Stimulated activated CD8-positive, alpha-beta memory T cell treated with anti-CD3 and anti-CD28 coated beads, Interleukin-2, amount 100 ng/mL, for 1 hour (primary cell): ENCODE measurements around the gene ELMO1.

ENCODE experiments used
- DNase-seq, 2 donors: peaks; one replicate each; pipeline ENCODE4 v3.0.0-alpha.2; 2020; ENCODE audit warnings: low read depth in 2 of 2

The ELMO1 gene

DNA sequence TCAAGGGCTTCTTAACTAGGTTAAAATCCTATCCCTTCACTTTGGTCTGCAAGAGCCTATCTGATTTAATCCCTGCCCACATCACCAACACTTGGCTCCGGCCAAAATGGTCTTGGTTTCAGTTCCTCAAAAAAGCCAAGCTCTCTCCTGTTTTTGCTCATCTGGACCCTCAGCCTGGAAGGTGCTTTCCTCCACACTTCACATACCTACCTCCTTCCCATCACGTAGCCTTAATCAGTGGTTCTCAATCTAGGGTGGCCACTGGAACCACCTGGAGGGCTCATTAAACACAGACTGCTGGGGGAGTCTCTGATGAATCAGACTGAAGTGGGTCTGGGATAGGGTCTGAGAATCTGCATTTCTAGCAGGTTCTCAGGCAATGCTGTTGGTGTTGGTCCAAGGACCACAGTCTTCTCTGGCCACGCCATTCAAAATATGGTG lies 497.4 kb downstream of the ELMO1 start:
- DNase-seq = no peak

DNA sequence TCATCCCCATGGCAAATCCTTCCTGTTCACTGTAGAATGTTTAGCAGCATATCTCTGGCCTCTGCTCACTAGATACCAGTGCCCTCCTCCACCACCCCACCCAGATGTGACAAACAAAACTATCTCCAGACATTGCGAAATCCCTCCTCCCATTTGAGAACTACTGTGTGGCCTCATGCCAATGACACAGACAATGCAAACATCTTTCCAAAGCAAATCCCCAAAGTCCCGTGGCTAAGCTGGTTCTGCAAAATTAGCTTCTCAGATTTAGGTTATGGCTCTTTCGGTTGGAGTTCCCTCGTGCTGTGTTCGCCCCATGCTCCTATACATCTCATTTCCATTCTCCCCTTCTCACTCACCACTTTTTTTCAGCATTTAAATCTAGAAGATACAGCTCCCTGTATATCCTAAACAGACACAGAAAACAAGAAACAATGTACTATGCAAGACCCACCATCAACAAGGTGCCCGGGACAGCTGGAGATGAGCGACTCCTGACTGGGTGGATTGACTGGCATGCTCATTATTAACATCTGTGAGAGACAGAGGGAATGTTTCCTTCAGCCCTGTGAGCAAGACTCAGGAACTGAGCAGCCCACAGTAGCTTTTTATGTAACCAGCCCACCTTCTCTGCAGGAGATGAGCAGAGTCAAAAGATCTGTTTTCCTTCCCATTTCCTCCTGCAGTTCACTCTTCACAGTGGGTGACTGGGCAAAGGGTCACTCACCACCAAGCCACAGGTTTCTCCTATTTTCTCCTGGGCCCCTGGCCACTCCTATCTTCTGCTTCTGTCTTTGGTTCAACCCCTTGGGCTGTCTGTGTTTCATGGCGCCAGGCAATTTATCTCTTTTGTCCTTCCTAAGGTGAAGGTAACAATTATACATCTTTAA lies 498.7 kb downstream of the ELMO1 start:
- DNase-seq = no peak

DNA sequence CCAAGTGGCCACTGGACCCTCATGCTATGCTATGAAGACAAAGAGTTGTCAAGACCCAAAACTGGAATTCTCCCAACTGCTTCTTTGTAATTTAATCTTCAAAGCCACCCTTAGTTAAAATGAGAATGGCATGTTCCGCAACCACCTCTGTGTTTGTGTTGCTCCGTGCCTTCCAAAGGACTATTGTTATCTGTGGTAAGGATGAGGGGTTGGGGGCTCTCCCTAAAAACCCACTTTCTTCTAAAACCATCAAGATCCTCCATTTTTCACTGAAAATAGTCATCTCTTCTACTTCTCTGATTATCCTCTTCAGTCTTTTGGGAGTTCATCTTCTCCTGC lies 502.3 kb downstream of the ELMO1 start:
- DNase-seq = no peak

DNA sequence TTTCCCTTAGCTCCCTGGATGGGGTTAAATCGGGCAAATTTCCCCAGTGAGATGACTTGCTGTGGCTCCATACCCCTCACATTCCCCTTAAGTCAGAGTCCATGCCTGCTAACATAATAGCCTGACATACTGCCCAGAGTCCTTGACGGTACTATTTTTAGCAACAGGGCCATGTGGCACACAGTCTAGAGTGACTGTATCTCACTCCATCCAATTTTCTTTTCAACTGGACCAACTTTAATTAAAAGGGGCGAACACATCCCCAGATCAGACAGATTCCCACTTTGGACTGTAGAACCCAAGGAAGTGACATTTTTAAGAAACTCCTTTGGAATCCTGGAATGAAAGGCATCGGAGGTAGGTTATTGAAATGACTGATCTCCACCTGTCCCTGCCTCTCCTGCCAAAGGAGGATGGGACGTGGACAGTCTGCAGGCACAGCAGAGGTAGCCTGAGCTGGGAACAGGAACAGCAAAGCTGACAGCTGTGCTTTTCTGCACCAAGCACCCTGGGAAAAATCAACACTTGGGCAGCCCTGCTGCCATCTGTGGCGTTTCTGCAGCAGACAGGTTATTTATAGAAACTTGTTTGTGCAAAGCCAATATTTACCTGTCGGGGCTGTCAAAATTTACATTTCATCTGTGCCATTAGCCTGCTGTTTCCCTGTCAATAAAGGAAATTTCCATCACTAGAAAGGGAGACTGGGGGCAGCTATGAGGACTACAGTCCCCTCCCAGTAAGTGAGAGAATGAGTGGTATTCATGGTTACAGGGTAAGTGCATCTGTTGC lies 502.9 kb downstream of the ELMO1 start:
- DNase-seq = no peak

DNA sequence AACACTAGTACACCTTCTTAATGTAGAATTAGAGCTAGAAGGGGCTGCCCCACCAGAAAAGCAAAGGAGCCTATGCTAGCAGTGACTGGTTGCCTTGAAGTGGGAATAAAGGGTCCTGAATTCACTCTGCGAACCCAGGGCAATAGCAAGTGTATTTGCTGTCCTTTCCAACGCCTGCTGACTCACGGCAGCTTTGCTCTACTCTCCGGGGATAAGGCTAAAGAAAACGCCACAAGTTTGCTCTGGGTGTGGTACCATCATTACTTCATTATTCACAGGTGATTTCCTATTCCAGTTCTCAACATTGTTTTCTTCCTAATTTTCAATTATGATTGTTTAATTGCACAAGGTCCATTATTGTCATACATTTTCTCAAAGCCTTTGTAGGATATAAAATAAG lies 503.8 kb downstream of the ELMO1 start:
- no peak for DNase-seq

DNA sequence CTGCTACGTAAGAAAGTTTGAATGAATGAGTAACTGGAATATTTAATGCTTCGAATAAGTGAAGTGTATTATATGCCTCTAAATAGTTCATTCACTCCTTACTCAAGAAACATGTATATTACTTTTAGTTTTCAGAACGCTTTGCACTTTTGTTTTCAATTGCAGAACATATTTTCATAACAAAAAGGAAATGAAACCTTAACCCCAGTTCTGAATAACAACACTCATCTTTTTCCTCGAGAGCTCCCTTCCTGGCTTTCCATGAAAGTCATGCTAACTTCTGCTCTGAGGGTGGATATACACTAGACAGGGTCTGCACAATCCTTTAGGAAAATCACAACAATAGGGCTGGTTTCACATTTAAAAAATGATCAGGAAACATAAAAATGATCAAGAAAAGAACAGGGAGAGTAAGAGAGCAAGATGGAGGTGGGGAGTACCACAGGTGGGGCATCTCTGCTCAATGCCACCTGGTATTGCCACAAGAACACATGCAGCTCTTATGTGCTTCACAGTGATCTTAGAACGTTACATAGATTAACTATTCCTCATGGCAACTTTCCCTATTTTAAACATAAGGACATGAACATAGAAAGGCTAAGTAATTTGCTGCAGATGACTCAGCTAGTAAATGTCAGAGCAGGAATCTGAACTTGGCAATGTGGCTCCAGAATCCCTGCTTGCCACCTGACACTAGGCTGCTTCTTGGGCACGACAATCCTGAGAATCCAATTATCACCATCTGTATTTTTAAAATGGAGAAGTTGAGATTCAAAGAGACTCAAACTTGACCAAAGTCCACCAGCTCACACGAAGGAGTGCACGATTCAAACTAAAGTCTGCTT lies 504.9 kb downstream of the ELMO1 start:
- DNase-seq = no peak

DNA sequence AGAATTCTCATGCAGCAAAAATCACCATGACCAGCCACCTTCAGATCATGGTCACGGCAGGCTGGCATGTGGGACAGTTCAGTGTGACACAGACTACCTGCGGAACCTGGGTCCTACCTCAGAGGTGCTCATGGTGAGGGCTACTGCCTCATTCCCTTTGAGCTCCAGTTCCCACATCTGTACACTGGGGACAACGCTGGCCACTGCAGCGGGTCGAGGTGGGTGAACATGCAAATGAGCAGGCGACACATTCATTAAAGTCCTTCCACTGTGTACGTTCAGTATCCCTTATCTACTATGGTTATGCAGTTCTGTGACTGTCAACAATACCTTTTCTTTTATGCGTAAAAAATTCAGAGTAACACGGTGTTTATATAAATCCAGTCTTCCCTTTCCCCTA lies 505.7 kb downstream of the ELMO1 start:
- no peak for DNase-seq

DNA sequence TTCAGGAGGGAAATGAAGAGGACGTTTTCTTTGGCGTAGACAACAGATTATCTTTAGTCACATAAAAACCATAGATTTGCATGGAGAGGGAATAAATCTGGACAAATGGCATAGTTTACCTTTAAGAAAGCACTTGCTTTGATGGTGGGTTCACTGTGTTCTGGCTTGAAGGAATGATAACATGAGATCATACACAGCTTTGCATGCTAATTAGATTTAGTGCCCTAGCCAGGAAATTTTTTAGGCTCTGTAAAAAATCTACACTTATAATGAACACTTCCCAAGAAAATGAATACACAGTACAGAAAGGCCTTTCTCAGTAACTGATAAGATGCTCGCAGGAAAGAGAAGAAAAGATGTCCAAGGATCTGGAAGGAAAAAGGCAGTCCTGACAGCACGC lies 506.1 kb downstream of the ELMO1 start:
- no peak for DNase-seq

DNA sequence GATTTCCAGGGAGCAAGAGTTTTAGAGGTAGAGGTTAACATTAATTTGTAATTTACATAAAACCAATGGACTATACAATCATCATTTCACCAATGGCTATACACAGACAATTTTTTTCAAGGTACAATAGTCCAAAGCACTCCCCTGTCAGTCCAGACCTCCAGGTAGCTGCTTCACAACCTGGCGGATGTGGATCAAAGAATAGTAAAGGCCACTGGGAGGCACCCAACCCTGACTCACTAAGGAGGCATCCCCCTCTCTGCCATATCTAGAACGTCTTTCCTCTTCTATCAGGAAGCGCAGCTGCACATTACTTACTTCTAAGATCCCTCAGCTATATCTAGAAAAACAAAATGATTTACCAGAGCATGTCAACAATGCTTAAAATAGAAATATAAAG lies 506.6 kb downstream of the ELMO1 start:
- DNase-seq = no peak

DNA sequence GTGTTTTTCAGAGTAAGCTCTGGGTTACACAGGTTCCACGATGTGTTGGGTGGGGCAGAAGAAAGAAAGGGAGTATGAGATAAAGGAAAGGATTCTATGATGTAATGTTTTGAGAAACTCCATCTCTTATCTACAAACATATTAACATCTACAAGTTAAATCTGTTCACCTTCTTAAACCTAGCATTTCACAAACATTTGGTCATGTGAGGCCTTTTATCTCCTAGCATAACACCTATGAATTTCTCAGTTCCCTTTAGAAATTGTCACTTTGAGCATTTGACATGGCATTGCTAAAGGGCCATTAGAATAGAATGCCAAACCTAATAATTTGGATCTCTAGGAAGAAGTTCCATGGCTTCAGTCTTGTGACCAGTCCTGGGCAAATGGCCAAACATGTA lies 507.3 kb downstream of the ELMO1 start:
- DNase-seq = no peak

DNA sequence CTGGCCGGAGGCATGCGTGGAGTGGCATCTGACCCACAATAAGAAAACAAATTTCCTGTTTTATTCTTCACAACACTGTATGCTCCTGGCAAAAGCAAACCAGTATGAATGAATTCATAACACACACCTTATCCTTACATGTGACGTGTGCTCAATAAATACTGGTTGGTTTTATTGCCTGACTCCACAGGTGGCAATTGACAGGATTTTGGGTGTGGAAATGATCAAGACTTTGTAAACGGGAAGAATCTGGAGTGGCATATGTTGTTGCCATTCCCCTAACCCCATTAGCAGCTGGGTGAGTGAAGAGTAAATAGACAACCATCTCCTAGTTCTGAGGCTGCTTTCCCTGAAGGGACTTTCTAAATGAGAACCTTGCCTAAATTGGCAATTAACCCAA lies 508.8 kb downstream of the ELMO1 start:
- DNase-seq = no peak

DNA sequence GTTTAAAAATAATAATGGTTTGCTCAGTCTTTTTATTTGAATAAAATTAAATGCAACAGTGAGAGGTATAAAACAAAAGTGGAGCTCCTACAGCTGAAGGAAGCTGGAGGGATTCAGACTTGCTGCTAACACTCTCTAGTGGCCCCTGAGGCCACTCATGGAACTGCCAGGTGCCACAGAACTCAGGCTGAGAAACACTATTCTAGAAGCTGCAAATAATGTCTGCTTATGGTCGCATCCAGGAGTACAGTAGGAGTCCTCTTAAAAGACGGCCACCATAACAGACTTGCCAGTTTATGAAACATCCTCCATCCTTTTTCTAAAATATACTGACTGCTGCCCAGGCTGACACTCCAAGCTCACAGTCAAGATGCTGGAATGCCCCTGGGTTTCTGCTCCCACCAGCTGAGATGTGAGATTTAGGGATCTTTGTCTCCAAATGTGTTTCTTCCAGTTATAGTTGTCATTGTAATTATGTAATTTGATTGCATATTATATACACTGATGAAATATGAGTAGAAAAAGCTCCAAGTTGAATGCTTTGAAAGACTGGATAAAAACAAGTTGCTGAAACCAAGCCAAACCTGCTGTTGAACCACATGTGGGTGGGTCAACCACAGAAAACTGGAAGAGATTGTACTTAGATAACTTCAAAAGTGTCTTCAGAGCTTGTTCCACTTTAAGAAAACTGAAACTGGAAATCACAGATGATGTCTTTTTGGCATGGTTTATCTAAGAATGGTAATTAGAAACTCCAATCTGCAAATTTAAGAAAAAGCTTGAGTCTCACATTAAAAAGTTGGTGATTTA lies 510.7 kb downstream of the ELMO1 start:
- DNase-seq = no peak

DNA sequence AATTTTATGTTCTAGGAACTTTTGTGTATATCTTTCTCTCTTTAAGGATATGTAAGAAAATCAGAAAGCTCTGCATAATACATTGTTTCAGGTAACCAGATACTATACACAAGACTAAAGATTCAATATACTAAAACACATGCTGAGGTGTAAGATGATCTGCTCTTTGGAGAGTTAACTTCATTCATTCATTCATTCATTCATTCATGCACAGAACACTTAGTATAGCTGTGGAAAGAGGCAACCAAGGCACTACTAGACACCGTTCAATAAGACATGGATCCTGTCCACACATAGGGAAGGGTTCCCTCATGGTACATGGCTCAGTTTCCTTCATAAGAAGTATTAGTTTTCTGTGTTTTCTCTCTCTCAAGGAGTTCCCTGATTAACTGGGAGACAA lies 516.8 kb downstream of the ELMO1 start:
- no peak for DNase-seq

DNA sequence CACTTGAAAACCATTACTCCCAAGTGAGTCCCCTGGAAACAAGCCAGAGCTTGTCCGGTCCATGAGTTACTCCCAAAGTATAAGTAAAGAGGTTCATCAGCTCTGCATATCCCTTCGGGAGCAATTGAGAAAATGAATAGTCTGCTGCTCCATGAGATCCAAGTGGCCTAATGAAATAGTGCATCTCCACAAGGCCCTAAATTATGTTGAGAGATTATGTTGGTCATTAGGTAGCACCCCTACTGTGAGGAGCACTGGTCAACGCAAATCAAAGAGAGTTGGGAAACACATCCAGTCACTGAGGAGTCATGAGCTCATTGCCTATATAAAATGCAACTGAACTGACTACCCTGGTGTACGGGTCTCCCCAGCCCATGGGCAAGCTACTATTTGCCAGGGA lies 518.9 kb downstream of the ELMO1 start:
- no peak for DNase-seq

DNA sequence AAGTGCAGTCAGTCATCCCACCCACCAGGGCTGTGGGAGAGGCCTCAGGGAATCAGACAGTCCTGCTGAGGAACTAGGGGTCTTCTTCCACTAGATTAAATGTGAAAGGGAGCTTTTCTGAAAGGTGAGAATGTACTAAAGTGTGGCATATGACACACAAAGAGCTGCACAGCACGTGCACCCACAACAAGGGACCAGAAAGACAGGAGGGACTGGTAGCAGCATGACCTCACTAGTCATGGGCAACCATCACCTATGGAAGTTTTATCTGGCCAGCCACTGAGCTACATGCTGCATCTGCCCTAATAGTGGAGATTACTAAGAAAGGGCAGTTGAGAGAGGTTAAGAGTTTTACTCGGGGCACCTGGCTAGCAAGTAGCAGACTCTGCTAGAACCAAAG lies 519.9 kb downstream of the ELMO1 start:
- DNase-seq = no peak

DNA sequence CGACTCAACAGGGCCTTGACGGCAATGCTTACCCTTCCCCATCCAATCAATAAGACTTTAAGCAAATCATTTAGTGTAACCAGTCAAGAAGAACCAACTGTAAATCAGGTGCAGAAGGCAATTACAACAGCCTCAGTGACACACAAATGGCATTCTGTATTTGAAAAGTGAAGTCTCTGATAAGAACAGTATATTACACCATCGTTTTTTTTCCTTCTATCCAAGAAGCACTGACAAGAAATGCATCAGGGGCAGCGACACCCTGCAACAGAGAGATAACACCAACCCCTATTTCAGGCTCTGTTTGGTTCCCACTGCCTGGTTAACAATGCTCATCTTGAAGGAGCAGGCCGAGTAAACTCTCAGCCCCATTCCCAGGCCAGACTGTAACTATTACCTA lies 520.4 kb downstream of the ELMO1 start:
- DNase-seq = no peak

DNA sequence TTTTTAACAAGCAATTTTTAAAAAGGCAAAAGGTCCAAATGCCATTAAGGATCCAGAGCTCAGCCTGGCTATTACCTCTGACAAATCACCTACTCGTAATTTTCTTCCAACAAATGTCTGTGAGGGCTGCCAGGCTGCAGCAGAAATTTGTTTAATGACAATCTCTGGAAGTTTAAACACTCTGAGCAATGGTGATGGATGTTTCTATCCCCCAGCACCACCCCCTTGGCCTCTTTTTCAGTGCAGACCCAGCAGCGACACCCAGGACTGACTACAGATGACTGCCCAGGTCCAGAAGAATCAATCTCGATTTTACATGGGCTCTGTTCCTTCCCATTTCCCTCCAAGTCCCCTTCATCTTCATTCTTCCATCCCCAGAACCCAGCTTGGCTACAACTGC lies 523.0 kb downstream of the ELMO1 start:
- DNase-seq = no peak

DNA sequence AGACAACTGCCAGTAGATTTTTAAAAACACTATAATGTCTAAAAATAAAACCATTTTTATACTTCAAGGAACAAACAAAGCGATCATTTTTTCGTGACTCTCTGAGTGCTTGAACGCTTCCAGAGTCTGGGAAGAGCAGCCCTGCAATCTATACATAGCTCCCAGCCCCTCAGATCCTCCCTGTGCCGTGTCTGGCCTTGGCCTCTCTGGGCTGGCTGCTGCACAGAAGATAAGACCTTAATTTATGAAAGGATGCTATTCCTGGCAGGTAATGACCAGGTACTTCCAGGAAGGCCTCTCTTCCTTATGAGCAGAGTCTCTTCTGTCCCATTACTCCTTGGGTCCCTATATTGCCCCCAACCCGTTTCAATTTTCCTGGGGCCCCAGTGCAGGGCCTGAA lies 523.5 kb downstream of the ELMO1 start:
- no peak for DNase-seq

DNA sequence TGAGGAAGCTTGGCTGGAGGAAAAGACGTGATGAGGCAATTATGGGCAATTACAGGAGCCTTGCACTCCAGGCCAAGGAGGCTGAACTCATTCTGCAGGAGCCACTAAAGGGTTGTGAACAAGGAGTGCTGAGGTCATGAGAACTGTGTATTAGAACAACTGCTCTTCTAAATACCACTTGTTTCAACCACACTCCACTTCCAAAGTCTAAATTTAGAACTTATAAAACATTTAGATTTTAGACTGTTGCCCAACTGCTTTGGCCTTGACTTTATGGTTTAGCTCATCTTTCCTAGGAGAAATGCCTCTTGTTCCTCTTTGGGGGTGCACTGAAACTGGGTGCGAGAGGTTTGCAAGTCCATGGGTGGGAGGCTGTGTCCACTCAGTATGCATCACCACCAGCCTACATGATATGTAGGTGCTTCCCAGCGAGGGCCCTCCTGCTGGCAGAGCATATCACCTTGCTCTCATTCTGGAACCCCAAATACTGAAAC lies 524.7 kb downstream of the ELMO1 start:
- DNase-seq = no peak

DNA sequence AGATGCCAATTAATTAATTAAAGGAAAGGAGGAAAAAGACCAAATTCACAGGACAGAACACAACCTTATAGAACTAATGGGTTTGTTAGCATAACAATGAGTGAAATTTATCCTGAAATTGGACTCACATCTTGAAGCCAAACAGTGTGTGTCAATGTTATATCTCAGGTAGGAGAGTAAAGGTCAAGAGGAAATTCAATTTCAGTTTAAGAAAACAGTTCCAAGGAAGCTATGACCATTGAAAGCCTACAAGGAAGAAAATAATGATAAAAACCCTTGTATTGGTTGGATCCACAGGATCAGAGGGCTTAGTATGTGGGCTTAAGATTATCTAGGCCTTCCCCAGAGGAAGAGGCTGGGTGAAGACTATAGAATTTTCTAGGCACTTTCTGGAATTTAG lies 525.5 kb downstream of the ELMO1 start:
- no peak for DNase-seq

DNA sequence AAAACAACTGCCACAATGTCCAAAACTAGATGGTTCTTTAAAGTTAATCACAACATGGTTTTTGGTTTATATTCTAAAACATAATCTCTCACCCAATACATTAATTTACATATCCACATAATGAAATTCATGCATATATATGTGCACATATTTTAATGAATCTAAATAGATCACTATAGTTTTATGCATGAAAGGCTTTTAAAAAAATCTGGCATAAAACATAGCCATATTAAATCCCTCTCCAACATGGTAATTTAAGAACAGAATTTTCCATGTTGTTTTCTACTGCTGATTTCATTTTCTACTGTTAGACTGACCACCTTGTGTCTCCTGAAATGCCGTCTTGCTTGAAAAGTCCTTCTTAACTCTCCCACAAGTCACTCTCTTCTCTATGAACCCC lies 528.2 kb downstream of the ELMO1 start:
- DNase-seq = no peak
